ENCODE results near the gene SOX8. TPM values are rescaled to one million over a fixed set of nuclear protein-coding genes. Genes with fewer than 3 reads are reported as not detected.
"Not testable (repeated sequence)": the region's sequence is repeated elsewhere in the genome, so short reads cannot be mapped to it uniquely, and the experiment has no call there.

SOX8 gene
- total RNA-seq, 1 donor from 2014 or later = 7.0 TPM

DNA sequence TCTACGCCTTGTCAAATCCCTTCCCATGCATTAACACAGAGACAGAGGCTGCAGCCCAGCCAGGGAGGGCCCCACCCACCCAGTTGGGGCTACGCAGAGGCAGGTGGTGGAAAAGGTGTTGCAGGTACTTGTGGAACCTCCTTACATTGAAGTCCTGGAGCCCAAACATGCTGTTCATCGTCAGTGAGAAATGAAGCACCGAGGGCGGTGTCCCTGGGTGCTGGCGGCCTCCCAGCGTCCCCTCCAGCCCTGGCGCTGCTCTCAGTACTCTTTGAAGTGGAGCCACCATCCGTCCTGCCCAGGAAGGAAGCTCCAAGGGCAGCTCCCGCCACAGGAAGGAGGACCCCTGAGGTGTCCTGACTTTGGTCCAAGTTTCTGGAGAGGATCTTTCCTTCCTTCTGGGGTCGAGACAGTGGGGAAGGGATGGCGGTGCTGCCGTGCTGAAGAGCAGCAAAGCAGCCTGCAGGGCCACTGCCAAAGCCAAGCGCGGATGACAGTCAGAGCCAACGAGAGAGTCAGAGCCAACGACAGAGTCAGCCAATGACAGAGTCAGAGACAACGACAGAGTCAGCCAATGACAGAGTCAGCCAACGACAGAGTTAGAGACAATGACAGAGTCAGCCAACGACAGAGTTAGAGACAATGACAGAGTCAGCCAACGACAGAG is 34.2 kb upstream of the SOX8 start:
- TF ChIP-seq CTCF (IDR thresholded peaks at IDR 0.05; ENCODE audit: partially characterized antibody, unreplicated experiment) = no peak
- Mint-ChIP-seq H3K4me3 (ENCODE audit: unreplicated experiment) (no peak overlapping the region), H3K27me3 (ENCODE audit: unreplicated experiment) (peaks cover 6% of the 10 kb centered on the region), H3K36me3 (ENCODE audit: unreplicated experiment) (peaks cover 21% of the 10 kb centered on the region), H3K27ac (ENCODE audit: unreplicated experiment) (no peak overlapping the region), H3K4me1 (ENCODE audit: low read depth, unreplicated experiment) (no peaks in the 10 kb centered on the region), H3K9me3 (ENCODE audit: unreplicated experiment) (peaks cover 10% of the 10 kb centered on the region)
- no peak for DNase-seq

DNA sequence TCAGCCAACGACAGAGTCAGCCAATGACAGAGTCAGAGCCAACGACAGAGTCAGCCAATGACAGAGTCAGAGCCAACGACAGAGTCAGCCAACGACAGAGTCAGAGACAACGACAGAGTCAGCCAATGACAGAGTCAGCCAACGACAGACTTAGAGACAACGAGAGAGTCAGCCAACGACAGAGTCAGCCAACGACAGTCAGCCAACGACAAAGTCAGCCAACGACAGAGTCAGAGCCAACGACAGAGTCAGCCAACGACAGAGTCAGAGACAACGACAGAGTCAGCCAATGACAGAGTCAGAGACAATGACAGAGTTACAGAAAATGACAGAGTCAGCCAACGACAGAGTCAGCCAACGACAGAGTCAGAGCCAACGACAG is 33.7 kb upstream of the SOX8 start:
- not testable (repeated sequence) for H3K27ac Mint-ChIP-seq (ENCODE audit: unreplicated experiment); H3K9me3 Mint-ChIP-seq (ENCODE audit: unreplicated experiment); H3K4me3 Mint-ChIP-seq (ENCODE audit: unreplicated experiment)

DNA sequence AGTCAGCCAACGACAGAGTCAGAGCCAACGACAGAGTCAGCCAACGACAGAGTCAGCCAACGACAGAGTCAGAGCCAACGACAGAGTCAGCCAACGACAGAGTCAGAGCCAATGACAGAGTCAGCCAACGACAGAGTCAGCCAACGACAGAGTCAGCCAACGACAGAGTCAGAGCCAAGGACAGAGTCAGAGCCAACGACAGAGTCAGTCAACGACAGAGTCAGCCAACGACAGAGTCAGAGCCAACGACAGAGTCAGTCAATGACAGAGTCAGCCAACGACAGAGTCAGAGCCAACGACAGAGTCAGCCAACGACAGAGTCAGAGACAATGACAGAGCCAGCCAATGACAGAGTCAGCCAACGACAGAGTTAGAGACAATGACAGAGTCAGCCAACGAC is 32.8 kb upstream of the SOX8 start:
- H3K9me3 Mint-ChIP-seq (ENCODE audit: unreplicated experiment); H3K27me3 Mint-ChIP-seq (ENCODE audit: unreplicated experiment); H3K4me1 Mint-ChIP-seq (ENCODE audit: low read depth, unreplicated experiment); H3K4me3 Mint-ChIP-seq (ENCODE audit: unreplicated experiment); DNase-seq; H3K27ac Mint-ChIP-seq (ENCODE audit: unreplicated experiment): not testable (repeated sequence)
- H3K36me3 Mint-ChIP-seq (ENCODE audit: unreplicated experiment) = peaks cover 14% of the 10 kb centered on the region

More for the DNA sequence above, 33.7 kb upstream of the SOX8 start:
- H3K27me3 Mint-ChIP-seq (ENCODE audit: unreplicated experiment); H3K4me1 Mint-ChIP-seq (ENCODE audit: low read depth, unreplicated experiment); DNase-seq: not testable (repeated sequence)
- peaks cover 16% of the 10 kb centered on the region for H3K36me3 Mint-ChIP-seq (ENCODE audit: unreplicated experiment)

- H3K27ac Mint-ChIP-seq (ENCODE audit: unreplicated experiment); DNase-seq; H3K27me3 Mint-ChIP-seq (ENCODE audit: unreplicated experiment); H3K4me3 Mint-ChIP-seq (ENCODE audit: unreplicated experiment); H3K36me3 Mint-ChIP-seq (ENCODE audit: unreplicated experiment); H3K4me1 Mint-ChIP-seq (ENCODE audit: low read depth, unreplicated experiment); H3K9me3 Mint-ChIP-seq (ENCODE audit: unreplicated experiment): not testable (repeated sequence)
Measured at GRCh38 chr16:950733-951573, 30.6 kb upstream of the SOX8 start.

- Mint-ChIP-seq H3K4me1 (ENCODE audit: low read depth, unreplicated experiment) (no peaks in the 10 kb centered on the region), H3K27me3 (ENCODE audit: unreplicated experiment) (peaks cover 4% of the 10 kb centered on the region), H3K27ac (ENCODE audit: unreplicated experiment) (no peak overlapping the region), H3K9me3 (ENCODE audit: unreplicated experiment) (peaks cover 7% of the 10 kb centered on the region), H3K4me3 (ENCODE audit: unreplicated experiment) (no peak overlapping the region), H3K36me3 (ENCODE audit: unreplicated experiment) (peaks cover 4% of the 10 kb centered on the region)
- DNase-seq = no peak
- TF ChIP-seq CTCF (IDR thresholded peaks at IDR 0.05; ENCODE audit: partially characterized antibody, unreplicated experiment) = no peak
Measured at GRCh38 chr16:951660-952301, 29.8 kb upstream of the SOX8 start.

- no peak for TF ChIP-seq CTCF (IDR thresholded peaks at IDR 0.05; ENCODE audit: partially characterized antibody, unreplicated experiment)
- no peak overlapping the region for H3K27ac Mint-ChIP-seq (ENCODE audit: unreplicated experiment)
Measured at GRCh38 chr16:952321-952720, 29.2 kb upstream of the SOX8 start.

GRCh38 chr16:953818-954217 is 27.8 kb upstream of the SOX8 start:
- not testable (repeated sequence) for H3K36me3 Mint-ChIP-seq (ENCODE audit: unreplicated experiment); H3K4me1 Mint-ChIP-seq (ENCODE audit: low read depth, unreplicated experiment); H3K9me3 Mint-ChIP-seq (ENCODE audit: unreplicated experiment); DNase-seq; H3K27ac Mint-ChIP-seq (ENCODE audit: unreplicated experiment); H3K4me3 Mint-ChIP-seq (ENCODE audit: unreplicated experiment); H3K27me3 Mint-ChIP-seq (ENCODE audit: unreplicated experiment)

More at GRCh38 chr16:952321-952720, 29.2 kb upstream of the SOX8 start:
- Mint-ChIP-seq H3K36me3 (ENCODE audit: unreplicated experiment) (peaks cover 7% of the 10 kb centered on the region), H3K27me3 (ENCODE audit: unreplicated experiment) (peaks cover 4% of the 10 kb centered on the region), H3K9me3 (ENCODE audit: unreplicated experiment) (peaks cover 7% of the 10 kb centered on the region), H3K4me3 (ENCODE audit: unreplicated experiment) (no peak overlapping the region), H3K4me1 (ENCODE audit: low read depth, unreplicated experiment) (no peaks in the 10 kb centered on the region)
- DNase-seq = no peak

- peaks cover 13% of the 10 kb centered on the region for H3K9me3 Mint-ChIP-seq (ENCODE audit: unreplicated experiment)
- H3K27me3 Mint-ChIP-seq (ENCODE audit: unreplicated experiment); H3K4me3 Mint-ChIP-seq (ENCODE audit: unreplicated experiment); H3K36me3 Mint-ChIP-seq (ENCODE audit: unreplicated experiment); H3K4me1 Mint-ChIP-seq (ENCODE audit: low read depth, unreplicated experiment); DNase-seq; H3K27ac Mint-ChIP-seq (ENCODE audit: unreplicated experiment): not testable (repeated sequence)
Measured at GRCh38 chr16:955766-956165, 25.8 kb upstream of the SOX8 start.
